Endothelial cell (in vitro differentiated cells): ENCODE data around the gene AADACL3. TPM values are rescaled to one million over a fixed set of nuclear protein-coding genes. Genes with fewer than 3 reads are reported as not detected.
"Not testable (repeated sequence)": the region's sequence is repeated elsewhere in the genome, so short reads cannot be mapped to it uniquely, and the experiment has no call there.

Experiments
- DNase-seq: peaks from one replicate; pipeline ENCODE4 v3.0.0; 2021; ENCODE audit warnings: low spot score
- H3K27ac Mint-ChIP-seq: one replicate; pipeline ENCODE4 v1.8.0; 2021; ENCODE audit warnings: mixed read lengths, inconsistent platforms; ENCODE audit not compliant: unreplicated experiment
- H3K27me3 Mint-ChIP-seq: one replicate; pipeline ENCODE4 v1.8.0; 2021; ENCODE audit warnings: mild to moderate bottlenecking, moderate library complexity, mixed read lengths, inconsistent platforms; ENCODE audit not compliant: unreplicated experiment
- H3K36me3 Mint-ChIP-seq: one replicate; pipeline ENCODE4 v1.8.0; 2021; ENCODE audit warnings: mild to moderate bottlenecking, low read depth, mixed read lengths, inconsistent platforms; ENCODE audit not compliant: unreplicated experiment
- H3K4me1 Mint-ChIP-seq: one replicate; pipeline ENCODE4 v1.8.0; 2021; ENCODE audit warnings: mild to moderate bottlenecking, mixed read lengths, inconsistent platforms; ENCODE audit not compliant: unreplicated experiment
- H3K4me3 Mint-ChIP-seq: one replicate; pipeline ENCODE4 v1.8.0; 2021; ENCODE audit warnings: mild to moderate bottlenecking, mixed read lengths, inconsistent platforms; ENCODE audit not compliant: unreplicated experiment
- H3K9me3 Mint-ChIP-seq: one replicate; pipeline ENCODE4 v1.8.0; 2021; ENCODE audit warnings: mixed read lengths, inconsistent platforms; ENCODE audit not compliant: unreplicated experiment
- total RNA-seq: library from RNA; stranded (reverse); fragmentation: NEBNext Ultra II Directional; extraction: Animal tissue kit (Norgen Biotek cat#: 25700); gene quantifications from one replicate; pipeline ENCODE4 v1.2.1, GENCODE V29; 2021; ENCODE audit not compliant: unreplicated experiment
- TF ChIP-seq, protein P1 (sequence below): fragments of 200-600 bp; sonication (generic); IDR thresholded peaks from one replicate; pipeline ENCODE4 v1.5.0; 2021; ENCODE audit warnings: antibody characterized with exemption; ENCODE audit not compliant: unreplicated experiment

The AADACL3 gene
- total RNA-seq, 1 donor from 2014 or later, result not detected

DNA sequence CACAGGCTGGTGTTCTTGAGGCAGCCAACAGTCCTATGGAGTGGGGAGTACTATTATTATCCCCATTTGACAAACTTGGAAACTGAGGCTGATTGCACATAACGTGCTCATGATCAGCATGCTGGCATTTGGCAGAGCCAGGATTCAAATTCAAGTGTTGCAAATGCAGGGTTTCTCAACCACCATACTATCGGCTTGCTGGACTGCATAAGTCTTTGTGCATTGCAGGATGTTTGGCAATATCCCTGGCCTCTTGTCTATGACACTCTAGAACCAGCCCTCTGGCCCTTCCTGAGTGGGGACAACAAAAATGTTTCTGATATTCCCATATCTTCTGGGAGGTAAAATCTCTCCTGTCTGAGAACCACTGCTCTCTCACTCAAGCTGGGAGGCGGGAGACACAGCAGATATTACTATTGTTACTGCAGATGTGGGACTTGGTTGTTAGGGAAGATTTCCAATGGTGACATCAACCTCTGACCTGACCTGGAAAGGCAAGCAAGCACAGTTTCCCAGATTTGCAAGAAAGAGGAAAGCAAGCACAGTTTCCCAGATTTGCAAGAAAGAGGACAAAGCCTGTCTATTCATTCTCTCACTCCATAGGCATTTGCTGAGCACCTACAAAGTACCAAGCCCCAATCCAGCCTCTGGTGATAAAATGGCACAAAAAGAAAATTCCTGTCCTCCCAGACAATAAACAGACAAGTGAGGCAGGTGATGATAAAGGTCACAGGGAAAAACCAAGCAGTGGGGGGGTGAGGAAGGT, 1.0 kb upstream of the AADACL3 start:
- H3K4me3 Mint-ChIP-seq, result no peak overlapping the region
- H3K36me3 Mint-ChIP-seq, result no peaks in the 10 kb centered on the region
- H3K9me3 Mint-ChIP-seq, result no peaks in the 10 kb centered on the region
- peaks cover 7% of the 10 kb centered on the region for H3K27me3 Mint-ChIP-seq
- TF ChIP-seq, protein P1, sequence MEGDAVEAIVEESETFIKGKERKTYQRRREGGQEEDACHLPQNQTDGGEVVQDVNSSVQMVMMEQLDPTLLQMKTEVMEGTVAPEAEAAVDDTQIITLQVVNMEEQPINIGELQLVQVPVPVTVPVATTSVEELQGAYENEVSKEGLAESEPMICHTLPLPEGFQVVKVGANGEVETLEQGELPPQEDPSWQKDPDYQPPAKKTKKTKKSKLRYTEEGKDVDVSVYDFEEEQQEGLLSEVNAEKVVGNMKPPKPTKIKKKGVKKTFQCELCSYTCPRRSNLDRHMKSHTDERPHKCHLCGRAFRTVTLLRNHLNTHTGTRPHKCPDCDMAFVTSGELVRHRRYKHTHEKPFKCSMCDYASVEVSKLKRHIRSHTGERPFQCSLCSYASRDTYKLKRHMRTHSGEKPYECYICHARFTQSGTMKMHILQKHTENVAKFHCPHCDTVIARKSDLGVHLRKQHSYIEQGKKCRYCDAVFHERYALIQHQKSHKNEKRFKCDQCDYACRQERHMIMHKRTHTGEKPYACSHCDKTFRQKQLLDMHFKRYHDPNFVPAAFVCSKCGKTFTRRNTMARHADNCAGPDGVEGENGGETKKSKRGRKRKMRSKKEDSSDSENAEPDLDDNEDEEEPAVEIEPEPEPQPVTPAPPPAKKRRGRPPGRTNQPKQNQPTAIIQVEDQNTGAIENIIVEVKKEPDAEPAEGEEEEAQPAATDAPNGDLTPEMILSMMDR, result no peak
- H3K27ac Mint-ChIP-seq, result no peak overlapping the region
- DNase-seq, result no peak
- peaks cover 9% of the 10 kb centered on the region for H3K4me1 Mint-ChIP-seq

GRCh38 chr1:12717301-12717838, 1.5 kb downstream of the AADACL3 start:
- Mint-ChIP-seq H3K4me1 (peaks cover 5% of the 10 kb centered on the region), H3K36me3 (no peaks in the 10 kb centered on the region), H3K9me3 (no peaks in the 10 kb centered on the region), H3K27ac (no peak overlapping the region), H3K4me3 (no peak overlapping the region), H3K27me3 (peaks cover 7% of the 10 kb centered on the region)
- TF ChIP-seq, protein P1, result no peak
- DNase-seq, result no peak

DNA sequence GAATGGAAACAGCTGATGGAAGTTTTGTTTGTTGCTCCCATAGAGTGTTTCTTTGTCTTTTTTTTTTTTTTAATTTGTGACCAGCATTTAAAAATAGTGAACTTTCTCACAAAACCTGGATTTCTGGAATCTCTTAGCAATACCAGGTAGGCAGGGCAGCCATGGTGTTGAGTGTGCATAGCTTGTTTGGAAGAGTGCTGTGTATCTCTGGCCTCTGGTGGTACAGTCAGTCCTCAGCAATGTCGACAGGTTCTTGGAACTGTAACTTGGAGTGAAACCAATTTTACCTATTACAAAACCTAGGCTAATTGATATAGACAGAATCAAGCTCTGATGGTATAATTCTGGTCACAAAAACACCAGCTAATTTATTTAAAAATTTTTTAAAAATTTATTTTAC, 6.7 kb downstream of the AADACL3 start:
- H3K27me3 Mint-ChIP-seq, result peaks cover 3% of the 10 kb centered on the region
- no peak overlapping the region for H3K27ac Mint-ChIP-seq
- no peaks in the 10 kb centered on the region for H3K36me3 Mint-ChIP-seq
- DNase-seq, result no peak
- TF ChIP-seq, protein P1, result no peak
- no peak overlapping the region for H3K4me3 Mint-ChIP-seq
- no peaks in the 10 kb centered on the region for H3K4me1 Mint-ChIP-seq
- H3K9me3 Mint-ChIP-seq, result no peaks in the 10 kb centered on the region

DNA sequence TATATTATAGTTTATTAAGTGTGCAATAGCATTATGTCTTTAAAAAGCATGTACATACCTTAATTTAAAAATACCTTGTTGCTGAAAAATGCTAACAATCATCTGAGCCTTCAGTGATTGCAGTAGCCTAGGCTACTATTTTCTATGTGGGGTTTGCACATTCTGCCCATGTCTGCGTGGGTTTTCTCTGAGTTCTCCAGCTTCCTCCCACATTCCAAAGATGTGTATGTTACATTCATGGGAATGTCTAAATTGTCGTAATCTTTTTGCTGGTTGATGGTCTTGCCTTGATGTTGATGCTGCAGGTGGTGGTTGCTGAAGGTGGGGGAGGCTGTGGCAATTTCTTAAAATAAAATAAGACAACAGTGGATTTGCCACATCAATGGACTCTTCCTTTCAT, 12.5 kb downstream of the AADACL3 start:
- Mint-ChIP-seq H3K4me1 (no peaks in the 10 kb centered on the region), H3K27ac (no peak overlapping the region), H3K27me3 (peaks cover 1% of the 10 kb centered on the region), H3K4me3 (no peak overlapping the region), H3K36me3 (no peaks in the 10 kb centered on the region), H3K9me3 (peaks cover 6% of the 10 kb centered on the region)
- TF ChIP-seq, protein P1, result no peak
- no peak for DNase-seq

GRCh38 chr1:12730156-12730555, 14.2 kb downstream of the AADACL3 start:
- H3K4me1 Mint-ChIP-seq, result no peaks in the 10 kb centered on the region
- H3K4me3 Mint-ChIP-seq, result no peak overlapping the region
- H3K36me3 Mint-ChIP-seq, result no peaks in the 10 kb centered on the region
- peaks cover 6% of the 10 kb centered on the region for H3K9me3 Mint-ChIP-seq
- H3K27ac Mint-ChIP-seq, result no peak overlapping the region
- no peak for DNase-seq
- peaks cover 1% of the 10 kb centered on the region for H3K27me3 Mint-ChIP-seq
- TF ChIP-seq, protein P1, result no peak

- H3K27me3 Mint-ChIP-seq, H3K4me1 Mint-ChIP-seq, DNase-seq: not testable (repeated sequence)
Measured at GRCh38 chr1:12731084-12731483, 15.2 kb downstream of the AADACL3 start.

More at GRCh38 chr1:12731084-12731483, 15.2 kb downstream of the AADACL3 start:
- H3K9me3 Mint-ChIP-seq, H3K36me3 Mint-ChIP-seq, H3K4me3 Mint-ChIP-seq, H3K27ac Mint-ChIP-seq: not testable (repeated sequence)
